Thoracic aorta endothelial cell (primary cell): ENCODE data around the gene NES. TPM values are rescaled to one million over a fixed set of nuclear protein-coding genes. Genes with fewer than 3 reads are reported as not detected.

Experiments used
- total RNA-seq: library from RNA; depleted of rRNA; stranded (reverse); fragments of >200 nt; gene quantifications from 2 replicates; pipeline ENCODE4 v1.2.3, GENCODE V29; 2012

NES gene, protein sequence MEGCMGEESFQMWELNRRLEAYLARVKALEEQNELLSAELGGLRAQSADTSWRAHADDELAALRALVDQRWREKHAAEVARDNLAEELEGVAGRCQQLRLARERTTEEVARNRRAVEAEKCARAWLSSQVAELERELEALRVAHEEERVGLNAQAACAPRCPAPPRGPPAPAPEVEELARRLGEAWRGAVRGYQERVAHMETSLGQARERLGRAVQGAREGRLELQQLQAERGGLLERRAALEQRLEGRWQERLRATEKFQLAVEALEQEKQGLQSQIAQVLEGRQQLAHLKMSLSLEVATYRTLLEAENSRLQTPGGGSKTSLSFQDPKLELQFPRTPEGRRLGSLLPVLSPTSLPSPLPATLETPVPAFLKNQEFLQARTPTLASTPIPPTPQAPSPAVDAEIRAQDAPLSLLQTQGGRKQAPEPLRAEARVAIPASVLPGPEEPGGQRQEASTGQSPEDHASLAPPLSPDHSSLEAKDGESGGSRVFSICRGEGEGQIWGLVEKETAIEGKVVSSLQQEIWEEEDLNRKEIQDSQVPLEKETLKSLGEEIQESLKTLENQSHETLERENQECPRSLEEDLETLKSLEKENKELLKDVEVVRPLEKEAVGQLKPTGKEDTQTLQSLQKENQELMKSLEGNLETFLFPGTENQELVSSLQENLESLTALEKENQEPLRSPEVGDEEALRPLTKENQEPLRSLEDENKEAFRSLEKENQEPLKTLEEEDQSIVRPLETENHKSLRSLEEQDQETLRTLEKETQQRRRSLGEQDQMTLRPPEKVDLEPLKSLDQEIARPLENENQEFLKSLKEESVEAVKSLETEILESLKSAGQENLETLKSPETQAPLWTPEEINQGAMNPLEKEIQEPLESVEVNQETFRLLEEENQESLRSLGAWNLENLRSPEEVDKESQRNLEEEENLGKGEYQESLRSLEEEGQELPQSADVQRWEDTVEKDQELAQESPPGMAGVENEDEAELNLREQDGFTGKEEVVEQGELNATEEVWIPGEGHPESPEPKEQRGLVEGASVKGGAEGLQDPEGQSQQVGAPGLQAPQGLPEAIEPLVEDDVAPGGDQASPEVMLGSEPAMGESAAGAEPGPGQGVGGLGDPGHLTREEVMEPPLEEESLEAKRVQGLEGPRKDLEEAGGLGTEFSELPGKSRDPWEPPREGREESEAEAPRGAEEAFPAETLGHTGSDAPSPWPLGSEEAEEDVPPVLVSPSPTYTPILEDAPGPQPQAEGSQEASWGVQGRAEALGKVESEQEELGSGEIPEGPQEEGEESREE (N-terminal part only)
- 240 and 287 TPM in 2 replicates for total RNA-seq

DNA sequence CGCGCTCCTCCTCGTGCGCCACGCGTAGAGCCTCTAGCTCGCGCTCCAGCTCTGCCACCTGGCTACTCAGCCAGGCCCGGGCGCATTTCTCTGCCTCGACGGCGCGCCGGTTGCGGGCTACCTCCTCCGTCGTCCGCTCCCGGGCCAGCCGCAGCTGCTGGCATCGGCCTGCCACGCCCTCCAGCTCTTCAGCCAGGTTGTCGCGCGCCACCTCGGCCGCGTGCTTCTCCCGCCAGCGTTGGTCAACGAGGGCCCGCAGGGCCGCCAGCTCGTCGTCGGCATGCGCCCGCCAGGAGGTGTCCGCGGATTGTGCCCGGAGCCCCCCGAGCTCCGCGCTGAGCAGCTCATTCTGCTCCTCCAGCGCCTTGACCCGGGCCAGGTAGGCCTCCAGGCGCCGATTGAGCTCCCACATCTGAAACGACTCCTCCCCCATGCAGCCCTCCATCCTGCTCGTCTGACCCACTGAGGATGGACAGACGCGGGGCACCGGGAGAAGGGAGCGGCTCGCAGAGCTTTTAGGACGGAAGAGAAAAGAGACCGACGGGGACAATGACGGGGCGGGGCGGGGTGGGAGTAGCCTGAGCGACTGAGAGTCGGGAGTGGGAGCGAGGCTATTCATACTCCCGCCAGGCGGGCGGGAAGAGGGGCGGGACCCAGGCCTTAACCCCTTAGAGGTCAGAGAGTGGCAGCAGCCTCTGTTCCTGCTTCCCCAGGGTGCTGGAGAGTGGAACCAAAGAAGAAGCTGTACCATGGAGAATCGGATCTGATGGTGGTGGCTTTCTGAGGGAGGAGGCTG lies at the start of gene NES:
Gene NES (minus strand): TSS at position 588 of the 796 bp plus-strand sequence. CDS start 143 bp downstream, at position 445.

DNA sequence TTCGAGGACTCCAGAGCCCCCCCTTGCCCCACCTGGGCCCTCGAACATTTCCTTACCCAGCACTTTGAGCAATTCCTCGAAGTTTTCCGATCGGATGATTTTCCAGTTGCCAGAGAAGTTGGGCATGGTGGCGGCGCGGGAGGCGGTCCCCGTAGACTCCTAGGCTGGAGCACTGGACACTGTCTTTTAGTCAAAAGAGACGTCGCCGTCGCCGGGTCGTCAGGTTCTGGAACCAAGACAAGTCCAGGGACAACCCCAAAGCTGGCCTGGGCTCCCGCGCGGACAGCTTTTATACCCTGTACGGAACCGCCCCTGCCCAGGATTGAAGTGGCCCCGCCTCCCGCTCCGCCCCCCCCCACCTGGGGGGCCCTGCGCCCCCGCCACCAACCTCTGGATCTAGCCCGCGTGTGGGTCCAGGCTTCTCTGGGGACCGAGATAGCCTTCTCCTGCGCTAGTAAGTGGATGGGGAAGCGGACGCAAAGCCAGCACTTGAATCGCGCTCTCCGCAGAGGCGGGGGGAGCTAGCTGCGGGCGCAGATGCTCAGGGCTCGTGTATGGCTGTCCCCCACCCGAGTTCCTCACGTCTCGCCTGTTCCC lies 28.2 kb upstream of the NES start, which contains the start of gene CRABP2:
Gene CRABP2 (minus strand): TSS at position 263 of the 597 bp plus-strand sequence. CDS start 137 bp downstream, at position 126.

DNA sequence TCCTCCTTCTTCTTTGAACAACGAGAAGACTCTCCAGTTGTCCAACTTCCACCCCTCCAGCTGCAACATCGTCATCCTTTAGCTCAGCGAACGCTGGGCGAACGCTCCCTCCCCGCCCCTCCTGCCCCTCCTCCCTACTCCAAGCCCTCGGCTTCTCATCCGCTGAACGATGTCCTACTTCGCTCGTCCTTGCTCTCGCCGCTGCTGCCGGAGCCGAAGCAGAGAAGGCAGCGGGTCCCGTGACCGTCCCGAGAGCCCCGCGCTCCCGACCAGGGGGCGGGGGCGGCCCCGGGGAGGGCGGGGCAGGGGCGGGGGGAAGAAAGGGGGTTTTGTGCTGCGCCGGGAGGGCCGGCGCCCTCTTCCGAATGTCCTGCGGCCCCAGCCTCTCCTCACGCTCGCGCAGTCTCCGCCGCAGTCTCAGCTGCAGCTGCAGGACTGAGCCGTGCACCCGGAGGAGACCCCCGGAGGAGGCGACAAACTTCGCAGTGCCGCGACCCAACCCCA lies 35.4 kb downstream of the NES start, which contains the start of gene BCAN:
Gene BCAN (plus strand): TSS at position 357 of the 504 bp plus-strand sequence. CDS start 3,938 bp downstream, outside the sequence.

DNA sequence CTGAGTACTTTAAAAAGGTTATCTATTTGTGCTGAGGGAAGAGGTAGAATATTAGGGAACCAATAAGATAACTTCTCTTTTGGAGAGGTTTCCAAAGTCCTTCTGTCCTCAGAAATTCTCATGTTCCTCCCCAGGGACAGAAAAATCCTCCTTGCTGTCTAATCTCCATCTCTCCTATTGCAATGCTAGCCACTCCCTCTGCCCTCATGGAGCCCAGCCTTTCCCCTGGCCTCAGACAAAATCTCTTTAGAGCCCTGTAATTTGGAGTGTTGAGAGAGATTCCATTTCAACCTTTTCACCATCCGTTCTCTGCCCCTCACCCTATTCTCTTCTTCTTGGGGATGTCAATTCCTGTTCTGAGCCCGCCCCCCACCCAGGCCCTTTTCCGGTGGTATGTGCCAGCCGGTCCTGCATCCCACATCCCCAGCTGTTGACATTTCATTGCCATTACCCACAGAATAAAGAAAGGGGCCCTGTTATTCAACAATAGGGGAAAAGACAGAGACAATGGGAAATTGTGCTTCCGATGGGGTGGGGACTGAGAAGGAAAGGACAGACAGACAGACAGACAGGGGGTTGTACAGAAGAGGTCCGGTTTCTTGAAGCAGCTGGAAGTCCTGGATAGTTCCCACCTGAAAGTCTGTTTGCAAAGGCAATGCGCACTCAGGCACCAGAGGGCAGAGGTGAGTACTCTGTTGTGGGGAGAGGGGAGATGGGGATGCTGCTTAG lies 58.2 kb downstream of the NES start, which contains the start of gene HAPLN2:
Gene HAPLN2 (plus strand): TSS at position 563 of the 729 bp plus-strand sequence. CDS start 4,076 bp downstream, outside the sequence.

Other genes starting within 250 kb of the NES start
- gene MEF2D, start 176.6 kb downstream of the NES start, total RNA-seq, result 10.6 and 18.1 TPM in 2 replicates
- gene IQGAP3, start 104.8 kb downstream of the NES start, total RNA-seq, result 32.6 and 51.6 TPM in 2 replicates
- not detected in 2 replicates for gene TTC24, start 97.7 kb downstream of the NES start, total RNA-seq
- 69.1 and 79.3 TPM in 2 replicates for gene NAXE, start 85.6 kb downstream of the NES start, total RNA-seq
- gene GPATCH4, start 75.9 kb downstream of the NES start, total RNA-seq, result 26.1 and 30.9 TPM in 2 replicates
- not detected in 2 replicates for gene HAPLN2, start 58.0 kb downstream of the NES start, total RNA-seq
- not detected in 2 replicates for gene BCAN, start 35.3 kb downstream of the NES start, total RNA-seq
- 0.72 and 1.2 TPM in 2 replicates for gene CRABP2, start 28.2 kb upstream of the NES start, total RNA-seq
- 10.0 and 13.0 TPM in 2 replicates for gene METTL25B, start 51.1 kb upstream of the NES start, total RNA-seq
- 28.3 and 30.5 TPM in 2 replicates for gene ISG20L2, start 51.4 kb upstream of the NES start, total RNA-seq
- gene MRPL24, start 63.7 kb upstream of the NES start, total RNA-seq, result 42.4 and 46.3 TPM in 2 replicates
- gene HDGF, start 74.3 kb upstream of the NES start, total RNA-seq, result 227 and 275 TPM in 2 replicates
- 29.5 and 31.9 TPM in 2 replicates for gene PRCC, start 90.1 kb upstream of the NES start, total RNA-seq
- 0.27 and 0.65 TPM in 2 replicates for gene SH2D2A, start 139.4 kb upstream of the NES start, total RNA-seq
- gene INSRR, start 181.7 kb upstream of the NES start, total RNA-seq, result not detected in 2 replicates
- not detected in 2 replicates for gene NTRK1, start 183.5 kb upstream of the NES start, total RNA-seq
- 45.9 and 50.5 TPM in 2 replicates for gene PEAR1, start 216.3 kb upstream of the NES start, total RNA-seq
- 0.27 and 0.36 TPM in 2 replicates for gene LRRC71, start 243.2 kb upstream of the NES start, total RNA-seq